Measurements from ENCODE around the gene IL10RB. TPM values are rescaled to one million over a fixed set of nuclear protein-coding genes. Genes with fewer than 3 reads are reported as not detected.

The IL10RB gene
- total and polyA plus RNA-seq, 2 of the 4 experiments (the other 2 are of a cell fraction): 20.1 to 45.2 TPM

DNA sequence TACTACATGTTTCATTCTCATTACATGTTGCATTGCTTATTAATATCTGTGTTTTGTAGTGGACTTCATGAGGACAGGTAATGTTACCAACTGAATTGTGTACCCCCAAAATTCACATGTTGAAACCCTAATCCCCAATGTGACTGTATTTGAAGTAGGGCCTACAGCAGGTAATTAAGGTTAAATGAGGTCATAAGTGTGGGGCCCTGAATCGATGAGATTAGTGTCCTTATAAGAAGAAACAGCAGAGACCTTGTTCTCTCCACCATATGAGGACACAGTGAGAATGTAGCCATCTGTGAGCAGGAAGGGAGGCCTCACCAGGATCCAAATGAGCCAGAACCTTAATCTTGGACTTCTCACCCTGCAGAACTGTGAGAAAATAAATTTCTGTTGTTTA lies 43.6 kb downstream of the IL10RB start:
- Histone ChIP-seq H3K9me3 (ENCODE audit: control insufficient read depth, insufficient read depth, low read length) (peaks cover 4% of the 10 kb centered on the region), H3K36me3 (ENCODE audit: control insufficient read depth, insufficient read depth, low read length) (no peaks in the 10 kb centered on the region), H2BK5ac (ENCODE audit: low read depth, low read length, poor library complexity, severe bottlenecking) (no peak overlapping the region), H4K20me1 (ENCODE audit: insufficient read depth, low read length) (no peaks in the 10 kb centered on the region), H3K27ac (ENCODE audit: insufficient read depth, low read length) (no peak overlapping the region), H3K4ac (ENCODE audit: low read depth, low read length) (no peak overlapping the region), H3K23ac (ENCODE audit: low read depth, low read length) (no peak overlapping the region), H4K91ac (ENCODE audit: insufficient read depth, low read depth, low read length) (no peak overlapping the region), H4K5ac (ENCODE audit: low read depth, low read length) (no peak overlapping the region), H4K8ac (ENCODE audit: low read depth in 2 of 2, low read length in 2 of 2) (no peak overlapping the region), H3K18ac (ENCODE audit: low read depth, low read length) (no peak overlapping the region), H2AK9ac (replicated peaks; ENCODE audit: low read depth, low read length, poor library complexity) (no peak overlapping the region), H3K9ac (ENCODE audit: low read depth, low read length) (no peak overlapping the region), H3K27me3 (ENCODE audit: control insufficient read depth, insufficient read depth, low read length) (peaks cover 6% of the 10 kb centered on the region), H3K4me1 (ENCODE audit: control insufficient read depth, insufficient read depth, low read length) (no peaks in the 10 kb centered on the region), H3K79me1 (ENCODE audit: low read depth in 1 of 2, low read length in 2 of 2) (no peaks in the 10 kb centered on the region), H3K9me1 (ENCODE audit: insufficient read depth, low read length) (no peaks in the 10 kb centered on the region), H3K14ac (replicated peaks; ENCODE audit: low read depth, low read length) (no peak overlapping the region), H3K56ac (ENCODE audit: extremely low read depth, insufficient read depth, low read length) (no peak overlapping the region), H2BK120ac (ENCODE audit: low read depth, low read length) (no peak overlapping the region), H2BK20ac (ENCODE audit: low read depth, low read length) (no peak overlapping the region), H2AK5ac (ENCODE audit: low read depth, low read length) (no peak overlapping the region), H2BK15ac (ENCODE audit: low read depth, low read length) (no peak overlapping the region), H3K4me2 (ENCODE audit: low read depth, low read length) (no peak overlapping the region), H3K4me3 (ENCODE audit: insufficient read depth, low read depth, low read length) (no peak overlapping the region), H2AFZ (replicated peaks; ENCODE audit: low read length, poor library complexity) (no peak overlapping the region)
- no peak for ATAC-seq (ENCODE audit: low read depth)
- ChIA-PET CTCF (no interaction called here), POLR2A (ENCODE audit: unreplicated experiment) (no interaction called here)
- TF ChIP-seq NFE2L2 (IDR thresholded peaks at IDR 0.05; ENCODE audit: low read depth, low read length) (no peak), BHLHE40 (IDR thresholded peaks at IDR 0.05; ENCODE audit: low read depth, low read length) (no peak), CHD1 (IDR thresholded peaks at IDR 0.05; ENCODE audit: low read depth, low read length) (no peak), RAD21 (IDR thresholded peaks at IDR 0.05; ENCODE audit: low read length) (no peak), CEBPB (IDR thresholded peaks at IDR 0.05; ENCODE audit: low read depth, low read length) (no peak), FOS (IDR thresholded peaks at IDR 0.05; ENCODE audit: low read depth, low read length) (no peak), POLR2A (IDR thresholded peaks at IDR 0.05; ENCODE audit: low read depth, low read length) (no peak), RCOR1 (IDR thresholded peaks at IDR 0.05; ENCODE audit: insufficient replicate concordance, low read length) (no peak), SMC3 (IDR thresholded peaks at IDR 0.05; ENCODE audit: low read depth, low read length) (no peak), RFX5 (IDR thresholded peaks at IDR 0.05; ENCODE audit: low read depth, low read length) (no peak), MAFK (IDR thresholded peaks at IDR 0.05; ENCODE audit: low read depth, low read length) (no peak)
- TF ChIP-seq, protein P1, sequence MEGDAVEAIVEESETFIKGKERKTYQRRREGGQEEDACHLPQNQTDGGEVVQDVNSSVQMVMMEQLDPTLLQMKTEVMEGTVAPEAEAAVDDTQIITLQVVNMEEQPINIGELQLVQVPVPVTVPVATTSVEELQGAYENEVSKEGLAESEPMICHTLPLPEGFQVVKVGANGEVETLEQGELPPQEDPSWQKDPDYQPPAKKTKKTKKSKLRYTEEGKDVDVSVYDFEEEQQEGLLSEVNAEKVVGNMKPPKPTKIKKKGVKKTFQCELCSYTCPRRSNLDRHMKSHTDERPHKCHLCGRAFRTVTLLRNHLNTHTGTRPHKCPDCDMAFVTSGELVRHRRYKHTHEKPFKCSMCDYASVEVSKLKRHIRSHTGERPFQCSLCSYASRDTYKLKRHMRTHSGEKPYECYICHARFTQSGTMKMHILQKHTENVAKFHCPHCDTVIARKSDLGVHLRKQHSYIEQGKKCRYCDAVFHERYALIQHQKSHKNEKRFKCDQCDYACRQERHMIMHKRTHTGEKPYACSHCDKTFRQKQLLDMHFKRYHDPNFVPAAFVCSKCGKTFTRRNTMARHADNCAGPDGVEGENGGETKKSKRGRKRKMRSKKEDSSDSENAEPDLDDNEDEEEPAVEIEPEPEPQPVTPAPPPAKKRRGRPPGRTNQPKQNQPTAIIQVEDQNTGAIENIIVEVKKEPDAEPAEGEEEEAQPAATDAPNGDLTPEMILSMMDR (conservative IDR thresholded peaks at IDR 0.05; ENCODE audit: low read depth, low read length): no peak
- TF ChIP-seq, protein P2, sequence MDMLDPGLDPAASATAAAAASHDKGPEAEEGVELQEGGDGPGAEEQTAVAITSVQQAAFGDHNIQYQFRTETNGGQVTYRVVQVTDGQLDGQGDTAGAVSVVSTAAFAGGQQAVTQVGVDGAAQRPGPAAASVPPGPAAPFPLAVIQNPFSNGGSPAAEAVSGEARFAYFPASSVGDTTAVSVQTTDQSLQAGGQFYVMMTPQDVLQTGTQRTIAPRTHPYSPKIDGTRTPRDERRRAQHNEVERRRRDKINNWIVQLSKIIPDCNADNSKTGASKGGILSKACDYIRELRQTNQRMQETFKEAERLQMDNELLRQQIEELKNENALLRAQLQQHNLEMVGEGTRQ (IDR thresholded peaks at IDR 0.05; ENCODE audit: low read depth, low read length): no peak
- no peak for DNase-seq
- no TSS peak for BruUV-seq (replicated peaks)
- in situ Hi-C loops (cut with MboI; ENCODE audit: low sequenced_read_pairs) (no loop called here), intact Hi-C loops (cut with micrococcal nuclease) (no loop called here), dilution Hi-C loops (cut with HindIII; ENCODE audit: low sequenced_read_pairs, unreplicated experiment) (no loop called here)
- WGBS, 2 experiments (ENCODE audit: extremely low coverage in 2 of 2, insufficient read length in 1 of 2): no CpG with 5 or more reads among the region's 1 CpG

Measured in IMR-90 (cell line).